ENCODE results near the gene EDDM3A.
"Not testable (repeated sequence)": the region's sequence is repeated elsewhere in the genome, so short reads cannot be mapped to it uniquely, and the experiment has no call there.

EDDM3A gene

DNA sequence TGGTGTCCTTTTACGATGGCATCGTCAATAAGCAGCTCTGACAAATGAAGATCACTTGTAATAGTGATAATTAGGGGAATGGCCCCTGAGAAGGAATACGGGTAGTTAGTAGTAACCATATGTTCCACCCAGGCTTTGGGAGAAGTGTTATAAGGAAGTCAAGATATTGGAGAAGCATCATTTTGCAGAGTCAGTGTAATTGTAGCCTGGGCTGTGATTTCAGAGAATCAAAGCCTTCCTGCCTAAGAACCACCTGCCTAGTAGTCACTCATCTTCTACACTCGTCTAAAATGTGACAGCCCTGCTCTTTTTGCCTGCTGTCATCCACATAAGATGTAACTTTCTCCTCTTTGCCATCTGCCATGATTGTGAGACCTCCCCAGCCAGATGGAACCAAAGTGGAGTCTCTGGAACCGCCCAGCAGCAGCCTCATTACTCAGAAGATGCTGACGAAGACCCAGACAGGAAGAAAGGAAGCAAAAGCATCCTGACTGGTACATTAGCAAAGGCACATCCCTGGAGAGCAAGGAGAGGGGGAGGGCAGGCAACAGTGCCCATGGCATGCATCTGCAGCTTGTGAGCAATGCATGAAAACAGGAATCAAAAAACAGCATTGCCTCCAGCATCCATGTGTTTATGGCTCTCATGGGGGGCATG, 12.6 kb upstream of the EDDM3A start:
- DNase-seq (ENCODE audit: extremely low spot score), result no peak
- CTCF ChIA-PET, result no interaction called here
- TF ChIP-seq, protein P1, sequence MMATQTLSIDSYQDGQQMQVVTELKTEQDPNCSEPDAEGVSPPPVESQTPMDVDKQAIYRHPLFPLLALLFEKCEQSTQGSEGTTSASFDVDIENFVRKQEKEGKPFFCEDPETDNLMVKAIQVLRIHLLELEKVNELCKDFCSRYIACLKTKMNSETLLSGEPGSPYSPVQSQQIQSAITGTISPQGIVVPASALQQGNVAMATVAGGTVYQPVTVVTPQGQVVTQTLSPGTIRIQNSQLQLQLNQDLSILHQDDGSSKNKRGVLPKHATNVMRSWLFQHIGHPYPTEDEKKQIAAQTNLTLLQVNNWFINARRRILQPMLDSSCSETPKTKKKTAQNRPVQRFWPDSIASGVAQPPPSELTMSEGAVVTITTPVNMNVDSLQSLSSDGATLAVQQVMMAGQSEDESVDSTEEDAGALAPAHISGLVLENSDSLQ (IDR thresholded peaks at IDR 0.05), result no peak
- TF ChIP-seq CTBP1 (IDR thresholded peaks at IDR 0.05; ENCODE audit: borderline replicate concordance) (no peak), SP1 (IDR thresholded peaks at IDR 0.05) (no peak), SUZ12 (IDR thresholded peaks at IDR 0.05) (no peak), L3MBTL2 (conservative IDR thresholded peaks at IDR 0.05) (no peak), BHLHE40 (IDR thresholded peaks at IDR 0.05; ENCODE audit: borderline replicate concordance) (no peak), FOXM1 (IDR thresholded peaks at IDR 0.05; ENCODE audit: borderline replicate concordance) (no peak), ELF4 (IDR thresholded peaks at IDR 0.05) (no peak), FOXK2 (IDR thresholded peaks at IDR 0.05) (no peak), HDGF (IDR thresholded peaks at IDR 0.05; ENCODE audit: borderline replicate concordance) (no peak), NFRKB (IDR thresholded peaks at IDR 0.05) (no peak), ARNT (IDR thresholded peaks at IDR 0.05) (no peak), LEF1 (IDR thresholded peaks at IDR 0.05; ENCODE audit: borderline replicate concordance) (no peak)
- POLR2A ChIA-PET, result no interaction called here

DNA sequence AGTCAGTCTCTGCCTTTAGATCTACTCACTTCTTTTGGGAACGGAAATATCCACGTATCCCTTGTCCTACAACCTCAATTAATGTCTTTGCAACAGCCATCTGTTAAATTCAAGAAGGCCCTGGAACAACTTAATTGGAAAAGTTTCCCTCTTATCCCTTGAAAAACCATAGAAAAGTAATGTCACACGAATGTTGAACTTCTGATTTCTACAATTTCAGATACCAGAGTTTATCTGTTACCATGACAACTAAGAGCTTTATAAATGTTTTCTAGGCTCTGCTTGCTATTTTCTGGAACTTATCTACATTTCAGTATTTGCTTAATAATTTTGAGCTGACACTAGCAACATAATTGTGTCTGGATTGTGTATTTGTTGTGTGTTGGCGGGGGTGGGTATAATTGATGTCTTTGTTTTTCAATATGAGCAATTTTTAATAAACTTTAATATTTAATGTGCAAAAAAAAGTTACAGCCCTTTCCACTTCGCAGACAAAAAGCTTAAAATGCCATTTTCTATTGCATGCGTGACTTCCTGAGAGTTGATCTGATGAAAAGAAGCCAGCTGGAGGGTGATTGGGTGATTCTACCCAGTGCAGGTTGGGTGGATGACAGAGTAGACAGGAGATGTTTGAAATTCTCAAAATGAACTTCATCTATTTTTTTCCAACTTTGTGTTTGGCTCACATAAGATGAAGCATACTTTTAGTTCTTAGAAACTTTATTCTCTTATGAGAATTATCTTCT, 11.8 kb upstream of the EDDM3A start:
- TF ChIP-seq ARNT (IDR thresholded peaks at IDR 0.05) (no peak), SUZ12 (IDR thresholded peaks at IDR 0.05) (no peak), FOXA1 (IDR thresholded peaks at IDR 0.05) (no peak), NFRKB (IDR thresholded peaks at IDR 0.05) (no peak), FOXK2 (IDR thresholded peaks at IDR 0.05) (no peak), TARDBP (IDR thresholded peaks at IDR 0.05) (no peak), HDGF (IDR thresholded peaks at IDR 0.05; ENCODE audit: borderline replicate concordance) (no peak), SP1 (IDR thresholded peaks at IDR 0.05) (no peak), CTBP1 (IDR thresholded peaks at IDR 0.05; ENCODE audit: borderline replicate concordance) (no peak), FOXM1 (IDR thresholded peaks at IDR 0.05; ENCODE audit: borderline replicate concordance) (no peak), L3MBTL2 (conservative IDR thresholded peaks at IDR 0.05) (no peak), LEF1 (IDR thresholded peaks at IDR 0.05; ENCODE audit: borderline replicate concordance) (no peak), ELF4 (IDR thresholded peaks at IDR 0.05) (no peak), ZNF384 (IDR thresholded peaks at IDR 0.05) (no peak), BHLHE40 (IDR thresholded peaks at IDR 0.05; ENCODE audit: borderline replicate concordance) (no peak)
- TF ChIP-seq, protein P1 (IDR thresholded peaks at IDR 0.05), result no peak
- no peak for DNase-seq (ENCODE audit: extremely low spot score)
- ChIA-PET POLR2A (no interaction called here), CTCF (no interaction called here)

DNA sequence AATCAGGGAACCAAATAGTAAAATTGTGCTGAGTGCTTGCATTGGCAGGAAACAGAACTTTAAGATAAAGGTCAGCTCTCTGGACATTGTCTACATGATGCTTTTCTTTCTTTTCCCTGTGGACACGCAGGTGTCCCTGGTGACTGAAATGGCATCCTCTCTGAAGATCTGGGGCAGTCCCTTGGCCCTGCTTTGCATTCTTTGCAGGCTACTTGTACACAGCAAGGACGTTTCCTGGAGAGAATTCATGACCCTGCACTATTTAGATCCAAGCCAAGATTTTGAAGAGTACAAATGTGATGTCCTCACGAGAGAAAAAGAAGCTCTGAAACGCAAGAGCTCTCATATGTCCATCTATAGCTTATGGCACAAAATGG, 11.3 kb upstream of the EDDM3A start:
- no peak for DNase-seq (ENCODE audit: extremely low spot score)
- ChIA-PET CTCF (no interaction called here), POLR2A (no interaction called here)
- TF ChIP-seq TARDBP (IDR thresholded peaks at IDR 0.05) (no peak), FOXA1 (IDR thresholded peaks at IDR 0.05) (no peak), FOXM1 (IDR thresholded peaks at IDR 0.05; ENCODE audit: borderline replicate concordance) (no peak), ELF4 (IDR thresholded peaks at IDR 0.05) (no peak), ARNT (IDR thresholded peaks at IDR 0.05) (no peak), BHLHE40 (IDR thresholded peaks at IDR 0.05; ENCODE audit: borderline replicate concordance) (no peak), L3MBTL2 (conservative IDR thresholded peaks at IDR 0.05) (no peak), LEF1 (IDR thresholded peaks at IDR 0.05; ENCODE audit: borderline replicate concordance) (no peak), NFRKB (IDR thresholded peaks at IDR 0.05) (no peak), HDGF (IDR thresholded peaks at IDR 0.05; ENCODE audit: borderline replicate concordance) (no peak), ZNF384 (IDR thresholded peaks at IDR 0.05) (no peak), SUZ12 (IDR thresholded peaks at IDR 0.05) (no peak)

DNA sequence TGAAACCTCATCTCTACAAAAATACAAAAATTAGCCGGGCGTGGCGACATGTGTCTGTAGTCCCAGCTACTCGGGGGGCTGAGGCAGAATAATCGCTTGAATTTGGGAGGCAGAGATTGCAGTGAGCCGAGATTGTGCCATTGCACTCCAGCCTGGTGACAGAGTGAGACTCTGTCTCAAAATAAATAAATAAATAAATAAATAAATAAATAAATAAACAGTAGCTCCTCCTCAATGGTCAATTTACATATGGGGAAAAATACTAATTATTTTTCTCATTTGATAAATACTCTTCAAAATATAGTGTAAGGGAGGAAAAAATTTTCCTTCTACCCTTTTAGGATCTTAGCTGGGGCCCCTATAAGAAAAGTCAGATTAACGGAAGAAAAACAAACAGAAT, 7.4 kb upstream of the EDDM3A start:
- DNase-seq (ENCODE audit: extremely low spot score); POLR2A ChIA-PET: not testable (repeated sequence)
- CTCF ChIA-PET, result interaction anchor here (0.8 kb wide), 1 partner anchor 267 kb away, joined by 3 read pairs; no protein-coding TSS in a partner anchor

DNA sequence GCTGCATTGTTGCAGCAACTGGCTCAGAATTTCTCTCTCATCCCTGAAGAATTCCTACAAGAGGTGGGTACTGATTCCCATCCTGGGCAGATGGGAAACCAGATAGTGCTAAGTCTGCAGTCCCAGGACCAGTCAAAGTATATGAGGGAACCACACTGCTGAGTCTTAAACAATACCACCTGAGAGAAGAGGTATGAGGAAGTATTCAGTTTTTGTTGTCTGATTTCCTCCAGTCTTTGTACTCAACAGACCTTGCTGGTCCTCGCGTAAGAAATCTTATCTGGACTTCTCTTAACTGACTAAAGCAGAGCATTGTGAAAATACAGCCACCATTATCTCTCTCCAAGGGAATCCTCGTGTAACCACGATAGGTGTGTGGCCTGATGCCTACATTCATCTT, 3.6 kb upstream of the EDDM3A start:
- TF ChIP-seq FOXM1 (IDR thresholded peaks at IDR 0.05; ENCODE audit: borderline replicate concordance), result no peak
- POLR2A ChIA-PET, result no interaction called here
- CTCF ChIA-PET, result no interaction called here
- no peak for DNase-seq (ENCODE audit: extremely low spot score)

DNA sequence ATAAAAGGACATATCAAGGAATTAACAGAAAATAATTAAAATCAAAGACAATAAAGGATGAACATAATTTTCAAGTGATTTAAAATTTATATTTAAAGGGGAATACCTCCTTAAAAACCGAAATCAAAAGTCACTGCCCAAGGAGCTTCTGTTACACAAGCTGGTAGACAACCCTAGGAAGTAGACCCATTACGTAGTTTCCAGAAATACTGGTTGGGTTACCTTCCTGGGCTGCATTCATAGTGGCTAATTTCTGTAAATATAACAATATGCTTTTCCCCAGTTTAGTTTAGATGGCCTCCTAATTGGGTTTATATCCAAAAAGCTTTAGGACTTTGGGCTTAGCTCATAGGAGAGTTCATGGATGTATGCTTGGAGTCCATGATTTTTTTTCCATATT, 2.1 kb upstream of the EDDM3A start:
- ChIA-PET CTCF (interaction anchor here (0.8 kb wide), 1 partner anchor 15 kb away, joined by 6 read pairs; no protein-coding TSS in a partner anchor), POLR2A (no interaction called here)
- DNase-seq (ENCODE audit: extremely low spot score), result no peak
- TF ChIP-seq NFRKB (IDR thresholded peaks at IDR 0.05), result no peak
- TF ChIP-seq SP1 (IDR thresholded peaks at IDR 0.05), result no peak
- TF ChIP-seq ZNF384 (IDR thresholded peaks at IDR 0.05), result no peak
- TF ChIP-seq FOXM1 (IDR thresholded peaks at IDR 0.05; ENCODE audit: borderline replicate concordance), result no peak
- TF ChIP-seq L3MBTL2 (conservative IDR thresholded peaks at IDR 0.05), result no peak
- no peak for TF ChIP-seq BHLHE40 (IDR thresholded peaks at IDR 0.05; ENCODE audit: borderline replicate concordance)
- no peak for TF ChIP-seq TARDBP (IDR thresholded peaks at IDR 0.05)
- no peak for TF ChIP-seq ELF4 (IDR thresholded peaks at IDR 0.05)
- TF ChIP-seq, protein P1 (IDR thresholded peaks at IDR 0.05), result no peak
- no peak for TF ChIP-seq ARNT (IDR thresholded peaks at IDR 0.05)
- TF ChIP-seq FOXA1 (IDR thresholded peaks at IDR 0.05), result no peak
- TF ChIP-seq SUZ12 (IDR thresholded peaks at IDR 0.05), result no peak
- TF ChIP-seq LEF1 (IDR thresholded peaks at IDR 0.05; ENCODE audit: borderline replicate concordance), result no peak
- TF ChIP-seq HDGF (IDR thresholded peaks at IDR 0.05; ENCODE audit: borderline replicate concordance), result no peak
- no peak for TF ChIP-seq FOXK2 (IDR thresholded peaks at IDR 0.05)
- no peak for TF ChIP-seq CTBP1 (IDR thresholded peaks at IDR 0.05; ENCODE audit: borderline replicate concordance)
